A673 (cell line): ENCODE measurements around the gene PROX1. TPM values are rescaled to one million over a fixed set of nuclear protein-coding genes. Genes with fewer than 3 reads are reported as not detected.

ENCODE experiments used
- BruUV-seq: library from RNA; stranded (reverse); fragments of 400-500 nt; replicated peaks from 2 replicates; lab custom pipeline; 2021; lab: Mats Ljungman, UMichigan
- CTCF ChIA-PET: fragments of 300-600 bp; sonication (Branson Sonifier 250); formaldehyde crosslinking; loops from one replicate; lab custom pipeline; 2022; ENCODE audit warnings: antibody characterized with exemption; lab: Charles Lee
- POLR2A ChIA-PET: fragments of 300-600 bp; sonication (Branson Sonifier 250); formaldehyde crosslinking; loops from one replicate; lab custom pipeline; 2022; ENCODE audit warnings: antibody characterized with exemption; ENCODE audit not compliant: low non-redundant PET; lab: Charles Lee
- DNase-seq: peaks from one replicate; pipeline ENCODE4 v3.0.0-alpha.2; 2015; ENCODE audit warnings: low spot score
- H3K27ac ChIP-seq: fragments of 200-600 bp; sonication (generic); 2 replicates; pipeline ENCODE4 v1.5.1; 2016; ENCODE audit warnings: mixed run types, low read depth, mild to moderate bottlenecking, mixed read lengths, antibody characterized with exemption, low read length; ENCODE audit not compliant: poor library complexity, severe bottlenecking
- H3K27me3 ChIP-seq: fragments of 200-600 bp; sonication (generic); replicated peaks from 2 replicates; pipeline ENCODE4 v1.6.1; 2017; ENCODE audit warnings: mixed run types, low read depth, mild to moderate bottlenecking, mixed read lengths, antibody characterized with exemption, low read length; ENCODE audit not compliant: insufficient read depth, poor library complexity
- H3K36me3 ChIP-seq: fragments of 200-600 bp; sonication (generic); 2 replicates; pipeline ENCODE4 v1.6.1; 2016; ENCODE audit warnings: mixed run types, mild to moderate bottlenecking, mixed read lengths, antibody characterized with exemption, low read length; ENCODE audit not compliant: insufficient read depth, poor library complexity, severe bottlenecking
- H3K4me1 ChIP-seq: fragments of 200-600 bp; sonication (generic); 2 replicates; pipeline ENCODE4 v1.6.1; 2017; ENCODE audit warnings: mixed run types, mild to moderate bottlenecking, mixed read lengths, antibody characterized with exemption, low read length; ENCODE audit not compliant: insufficient read depth, poor library complexity, severe bottlenecking
- H3K4me3 ChIP-seq: fragments of 200-600 bp; sonication (generic); 2 replicates; pipeline ENCODE4 v1.5.1; 2016; ENCODE audit warnings: low read depth, mixed run types, mild to moderate bottlenecking, mixed read lengths, low read length; ENCODE audit not compliant: poor library complexity, severe bottlenecking
- H3K9me3 ChIP-seq: fragments of 200-600 bp; sonication (generic); 2 replicates; pipeline ENCODE4 v1.6.1; 2016; ENCODE audit warnings: mixed run types, low read depth, mild to moderate bottlenecking, mixed read lengths, antibody characterized with exemption, low read length; ENCODE audit not compliant: poor library complexity, severe bottlenecking
- EZH2 ChIP-seq: fragments of 200-600 bp; sonication (generic); IDR thresholded peaks from 2 replicates; pipeline ENCODE4 v1.6.1; 2017; ENCODE audit warnings: borderline replicate concordance, low read depth, mild to moderate bottlenecking, mixed read lengths, antibody characterized with exemption, low read length; ENCODE audit not compliant: poor library complexity, severe bottlenecking
- intact Hi-C: fragments of 100-400 bp; cut with micrococcal nuclease; formaldehyde crosslinking; loops from one replicate; pipeline ENCODE4 v1.10.0; 2022; ENCODE audit not compliant: unreplicated experiment
- total RNA-seq: library from RNA; stranded (reverse); gene quantifications from 2 replicates; pipeline ENCODE4 v1.2.3, GENCODE V29; 2021
- TF ChIP-seq, protein P1 (sequence below): fragments of 300-800, 200-600 bp; sonication (generic); conservative IDR thresholded peaks from 2 replicates; pipeline ENCODE4 v1.5.1; 2017; ENCODE audit warnings: low read depth, mild to moderate bottlenecking, antibody characterized with exemption, low read length, moderate library complexity, mixed read lengths

The PROX1 gene
- total RNA-seq, 1 experiment from 2014 or later = not detected

DNA sequence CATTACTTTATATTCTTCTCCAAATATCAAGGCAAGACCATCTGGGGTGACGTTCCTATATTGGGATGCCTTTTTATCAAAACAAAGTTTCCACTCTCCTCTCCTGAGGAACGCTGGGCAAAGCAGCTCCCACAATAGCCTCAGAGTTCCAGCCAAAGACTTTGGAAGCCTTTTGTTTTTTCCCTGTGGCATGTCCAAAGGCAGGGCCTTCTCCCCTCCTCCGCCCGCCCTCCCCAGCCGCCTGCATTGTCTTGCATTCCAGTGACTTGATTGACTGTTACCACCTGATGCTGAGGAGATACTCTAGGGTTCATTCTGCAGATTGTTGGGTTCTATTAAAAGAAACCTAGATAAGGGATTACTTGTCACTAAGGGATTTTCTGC lies 43.5 kb downstream of the PROX1 start:
- no peak for DNase-seq
- no TSS peak for BruUV-seq
- ChIA-PET CTCF (no interaction called here), POLR2A (no interaction called here)
- H3K4me3 ChIP-seq = no peak overlapping the region
- no peaks in the 10 kb centered on the region for H3K36me3 ChIP-seq
- no peaks in the 10 kb centered on the region for H3K9me3 ChIP-seq
- intact Hi-C loops = no loop called here
- peaks cover 86% of the 10 kb centered on the region for H3K27me3 ChIP-seq
- TF ChIP-seq, protein P1, sequence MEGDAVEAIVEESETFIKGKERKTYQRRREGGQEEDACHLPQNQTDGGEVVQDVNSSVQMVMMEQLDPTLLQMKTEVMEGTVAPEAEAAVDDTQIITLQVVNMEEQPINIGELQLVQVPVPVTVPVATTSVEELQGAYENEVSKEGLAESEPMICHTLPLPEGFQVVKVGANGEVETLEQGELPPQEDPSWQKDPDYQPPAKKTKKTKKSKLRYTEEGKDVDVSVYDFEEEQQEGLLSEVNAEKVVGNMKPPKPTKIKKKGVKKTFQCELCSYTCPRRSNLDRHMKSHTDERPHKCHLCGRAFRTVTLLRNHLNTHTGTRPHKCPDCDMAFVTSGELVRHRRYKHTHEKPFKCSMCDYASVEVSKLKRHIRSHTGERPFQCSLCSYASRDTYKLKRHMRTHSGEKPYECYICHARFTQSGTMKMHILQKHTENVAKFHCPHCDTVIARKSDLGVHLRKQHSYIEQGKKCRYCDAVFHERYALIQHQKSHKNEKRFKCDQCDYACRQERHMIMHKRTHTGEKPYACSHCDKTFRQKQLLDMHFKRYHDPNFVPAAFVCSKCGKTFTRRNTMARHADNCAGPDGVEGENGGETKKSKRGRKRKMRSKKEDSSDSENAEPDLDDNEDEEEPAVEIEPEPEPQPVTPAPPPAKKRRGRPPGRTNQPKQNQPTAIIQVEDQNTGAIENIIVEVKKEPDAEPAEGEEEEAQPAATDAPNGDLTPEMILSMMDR = no peak
- no peak overlapping the region for H3K27ac ChIP-seq
- no peaks in the 10 kb centered on the region for H3K4me1 ChIP-seq

DNA sequence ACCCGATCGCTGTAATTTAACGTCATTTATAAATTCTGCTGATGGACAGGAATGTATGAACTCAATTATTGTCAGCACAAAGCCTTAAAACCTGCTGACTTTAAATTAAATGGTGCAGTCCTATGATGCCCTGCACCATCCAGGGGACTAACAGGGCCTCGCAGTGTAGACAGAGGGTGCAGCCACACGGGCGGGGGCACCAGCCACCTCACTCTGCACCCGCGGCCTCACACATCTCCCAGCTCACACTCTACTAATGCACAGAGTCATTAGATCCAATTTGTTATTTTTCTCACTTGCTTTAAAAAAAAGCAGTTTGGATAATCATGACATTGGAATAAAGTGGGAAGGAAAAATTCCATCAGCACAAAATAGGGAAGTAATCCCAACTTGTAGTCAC lies 49.7 kb downstream of the PROX1 start:
- POLR2A ChIA-PET = no interaction called here
- no peak overlapping the region for H3K4me3 ChIP-seq
- BruUV-seq = no TSS peak
- H3K36me3 ChIP-seq = no peaks in the 10 kb centered on the region
- no peaks in the 10 kb centered on the region for H3K4me1 ChIP-seq
- no peak for DNase-seq
- CTCF ChIA-PET = no interaction called here
- intact Hi-C loops = no loop called here
- no peak overlapping the region for H3K27ac ChIP-seq
- peaks cover 94% of the 10 kb centered on the region for H3K27me3 ChIP-seq
- TF ChIP-seq, protein P1 = no peak
- no peak for TF ChIP-seq EZH2
- no peaks in the 10 kb centered on the region for H3K9me3 ChIP-seq

DNA sequence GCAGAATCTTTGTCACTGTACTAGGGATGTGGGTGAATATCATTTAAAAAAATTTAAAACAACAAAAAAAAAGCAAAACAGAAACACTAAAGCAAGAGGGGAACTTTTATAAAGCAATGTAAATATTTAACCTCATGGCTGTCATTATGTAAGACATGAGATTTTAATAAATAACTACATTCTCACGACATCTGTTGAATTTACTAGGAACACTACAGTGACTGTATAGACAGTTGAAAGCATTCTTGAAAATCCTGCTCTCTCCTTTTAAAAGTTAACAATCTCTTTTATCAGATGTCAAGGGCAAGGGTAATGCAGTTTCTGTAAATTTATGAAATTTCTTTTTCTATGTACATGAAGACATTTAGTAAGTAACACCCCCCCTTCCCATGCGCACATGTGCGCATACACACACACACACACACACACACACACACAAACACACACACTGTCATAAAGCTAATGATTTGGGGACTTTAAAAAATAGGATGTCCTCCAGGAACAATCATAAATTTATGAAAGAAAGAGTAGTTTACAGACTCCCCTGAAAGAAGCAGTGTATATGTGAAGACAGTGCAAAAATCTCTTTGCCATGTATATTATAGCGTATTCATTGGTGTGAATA lies 51.7 kb downstream of the PROX1 start:
- H3K9me3 ChIP-seq = no peaks in the 10 kb centered on the region
- BruUV-seq = no TSS peak
- ChIA-PET POLR2A (no interaction called here), CTCF (no interaction called here)
- no peak for DNase-seq
- peaks cover 87% of the 10 kb centered on the region for H3K27me3 ChIP-seq
- H3K4me1 ChIP-seq = no peaks in the 10 kb centered on the region
- TF ChIP-seq, protein P1 = no peak
- TF ChIP-seq EZH2 = no peak
- no peaks in the 10 kb centered on the region for H3K36me3 ChIP-seq
- H3K27ac ChIP-seq = no peak overlapping the region
- H3K4me3 ChIP-seq = no peak overlapping the region
- intact Hi-C loops = no loop called here
